Endometrium (tissue), 2 donors: ENCODE data around the gene MOGAT2.

Experiments used
- FAIRE-seq: peaks from 2 replicates; lab custom pipeline; 2012; peaks lifted over from hg19 to GRCh38; lab: Jason Lieb, UNC
- donor health status: control.
- donor health status: control.

MOGAT2 gene

GRCh38 chr11:75780888-75781287, 63.2 kb downstream of the MOGAT2 start:
- no peak for FAIRE-seq

GRCh38 chr11:75781296-75781695, 63.7 kb downstream of the MOGAT2 start:
- no peak for FAIRE-seq

- FAIRE-seq = no peak
Measured at GRCh38 chr11:75781831-75782230, 64.2 kb downstream of the MOGAT2 start.
